ENCODE data around the gene ECSIT.
"Not testable (repeated sequence)": the region's sequence is repeated elsewhere in the genome, so short reads cannot be mapped to it uniquely, and the experiment has no call there.

The ECSIT gene

GRCh38 chr19:11566164-11566563 is 37.2 kb upstream of the ECSIT start:
- H3K4me3 ChIP-seq (ENCODE audit: low read depth, low read length): no peak overlapping the region
- no peak for TF ChIP-seq CTCF (IDR thresholded peaks at IDR 0.05; ENCODE audit: low read depth, low read length)

GRCh38 chr19:11565649-11565980 is 36.7 kb upstream of the ECSIT start:
- not testable (repeated sequence) for H3K4me3 ChIP-seq (ENCODE audit: low read depth, low read length)

- not testable (repeated sequence) for H3K4me3 ChIP-seq (ENCODE audit: low read depth, low read length)
Observed at GRCh38 chr19:11564082-11564807, 35.3 kb upstream of the ECSIT start.

GRCh38 chr19:11563532-11563931 is 34.6 kb upstream of the ECSIT start:
- no peak overlapping the region for H3K4me3 ChIP-seq (ENCODE audit: low read depth, low read length)
- TF ChIP-seq CTCF (IDR thresholded peaks at IDR 0.05; ENCODE audit: low read depth, low read length): no peak

GRCh38 chr19:11560404-11561051 is 31.6 kb upstream of the ECSIT start:
- no peak overlapping the region for H3K4me3 ChIP-seq (ENCODE audit: low read depth, low read length)
- peak; percentile 59 for TF ChIP-seq CTCF (IDR thresholded peaks at IDR 0.05; ENCODE audit: low read depth, low read length)

- peak within 1 kb of the TSS; percentile 99 for H3K4me3 ChIP-seq (ENCODE audit: low read depth, low read length)
- no peak for TF ChIP-seq CTCF (IDR thresholded peaks at IDR 0.05; ENCODE audit: low read depth, low read length)
Observed at GRCh38 chr19:11558881-11559828, 30.2 kb upstream of the ECSIT start, which contains the start of gene ELOF1. Gene ELOF1 (minus strand): TSS chr19:11559230. CDS start chr19:11554347, 4,883 bp downstream.

GRCh38 chr19:11556634-11557420 is 27.9 kb upstream of the ECSIT start:
- no peak overlapping the region for H3K4me3 ChIP-seq (ENCODE audit: low read depth, low read length)
- TF ChIP-seq CTCF (IDR thresholded peaks at IDR 0.05; ENCODE audit: low read depth, low read length): no peak

All from WI38 (cell line).